Uterus (tissue), 4 donors: Measurements from ENCODE around the gene PRKG2. TPM values are rescaled to one million over a fixed set of nuclear protein-coding genes. Genes with fewer than 3 reads are reported as not detected.

Experiments
- DNase-seq, 2 donors: peaks; one replicate each; pipeline ENCODE4 v3.0.0-alpha.2; 2019 to 2020
- H3K27ac ChIP-seq, 2 donors: fragments of 200-600 bp; sonication (generic); 1 replicate in 1 of 2; 2 replicates in 1 of 2; pipeline ENCODE4 v1.5.1; 2016 to 2018
- H3K27me3 ChIP-seq, 2 donors: fragments of 200-600 bp; sonication (generic); one replicate each; pipeline ENCODE4 v1.5.1; 2018 to 2019; ENCODE audit warnings: control low read depth in 1 of 2
- H3K36me3 ChIP-seq, 2 donors: fragments of 200-600 bp; sonication (generic); one replicate each; pipeline ENCODE4 v1.5.1; 2019; ENCODE audit warnings: control low read depth in 1 of 2
- H3K4me1 ChIP-seq, 2 donors: fragments of 200-600 bp; sonication (generic); one replicate each; pipeline ENCODE4 v1.5.1; 2018 to 2019; ENCODE audit warnings: control low read depth in 1 of 2
- H3K4me3 ChIP-seq, 2 donors: fragments of 200-600 bp; sonication (generic); 1 replicate in 1 of 2; 2 replicates in 1 of 2; pipeline ENCODE4 v1.5.1; 2018 to 2019; ENCODE audit warnings: mild to moderate bottlenecking in 1 of 2
- H3K9me3 ChIP-seq, 2 donors: fragments of 200-600 bp; sonication (generic); one replicate each; pipeline ENCODE4 v1.5.1; 2019; ENCODE audit warnings: control low read depth in 1 of 2
- CTCF ChIP-seq, 4 experiments: fragments of 200-600 bp in 2 of 4; fragments of 450-650 bp in 2 of 4; sonication (generic) in 2 of 4; IDR thresholded peaks; one replicate each; pipeline ENCODE4 v1.5.1; 2016 to 2019; ENCODE audit warnings: antibody characterized with exemption in 4 of 4, mild to moderate bottlenecking in 2 of 4, moderate library complexity in 1 of 4
- POLR2A ChIP-seq, 2 donors: fragments of 450-650 bp; IDR thresholded peaks; one replicate each; pipeline ENCODE4 v1.6.1; 2016; ENCODE audit warnings: antibody characterized with exemption in 2 of 2, mild to moderate bottlenecking in 1 of 2, moderate library complexity in 1 of 2
- intact Hi-C: fragments of 100-400 bp; cut with DNase I; formaldehyde crosslinking; loops from one replicate; pipeline ENCODE4 v1.15.1; 2023; ENCODE audit warnings: low total_unique reads
- total RNA-seq, 4 donors: library from RNA; depleted of rRNA in 3 of 4; stranded (reverse); fragments of >200 nt in 3 of 4; gene quantifications; one replicate each; pipeline versions ENCODE4 v1.1.0 to v1.2.4, GENCODE V29; 2014 to 2023
- donor health status: DM: yes; HTN: yes; CAD: no.

Gene PRKG2
- total RNA-seq, 4 donors from 2014 or later, result 0.18 to 4.4 TPM; not detected in 2

GRCh38 chr4:81207828-81208227 lies 7.2 kb downstream of the PRKG2 start:
- H3K27me3 ChIP-seq, result no peaks in the 10 kb centered on the region
- no peak overlapping the region for H3K27ac ChIP-seq
- no peak for DNase-seq
- H3K9me3 ChIP-seq, result no peaks in the 10 kb centered on the region
- intact Hi-C loops, result no loop called here
- TF ChIP-seq CTCF (IDR thresholded peaks at IDR 0.05), result no peak
- H3K36me3 ChIP-seq, result no peaks in the 10 kb centered on the region
- H3K4me3 ChIP-seq, result no peak overlapping the region
- H3K4me1 ChIP-seq, result no peaks in the 10 kb centered on the region

- H3K27ac ChIP-seq, result no peak overlapping the region
- H3K9me3 ChIP-seq, result no peaks in the 10 kb centered on the region
- DNase-seq, result no peak
- no peaks in the 10 kb centered on the region for H3K4me1 ChIP-seq
- H3K27me3 ChIP-seq, result no peaks in the 10 kb centered on the region
- TF ChIP-seq CTCF (IDR thresholded peaks at IDR 0.05) (no peak), POLR2A (IDR thresholded peaks at IDR 0.05) (no peak)
- H3K4me3 ChIP-seq, result no peak overlapping the region
- no peaks in the 10 kb centered on the region for H3K36me3 ChIP-seq
- intact Hi-C loops, result no loop called here
Measured at GRCh38 chr4:81205302-81205701, 9.7 kb downstream of the PRKG2 start.

GRCh38 chr4:81204571-81204970 lies 10.5 kb downstream of the PRKG2 start:
- no peak for DNase-seq
- TF ChIP-seq POLR2A (IDR thresholded peaks at IDR 0.05) (no peak), CTCF (IDR thresholded peaks at IDR 0.05) (no peak)
- Histone ChIP-seq H3K9me3 (no peaks in the 10 kb centered on the region), H3K36me3 (no peaks in the 10 kb centered on the region), H3K4me3 (no peak overlapping the region), H3K4me1 (no peaks in the 10 kb centered on the region), H3K27me3 (no peaks in the 10 kb centered on the region), H3K27ac (no peak overlapping the region)
- intact Hi-C loops, result no loop called here

GRCh38 chr4:81199831-81200230 lies 15.2 kb downstream of the PRKG2 start:
- Histone ChIP-seq H3K27ac (no peak overlapping the region), H3K4me1 (no peaks in the 10 kb centered on the region)
- DNase-seq, result no peak

GRCh38 chr4:81198609-81199008 lies 16.4 kb downstream of the PRKG2 start:
- Histone ChIP-seq H3K4me1 (no peaks in the 10 kb centered on the region), H3K27ac (no peak overlapping the region)
- intact Hi-C loops, result no loop called here

More at GRCh38 chr4:81199831-81200230, 15.2 kb downstream of the PRKG2 start:
- H3K9me3 ChIP-seq, result no peaks in the 10 kb centered on the region
- no peaks in the 10 kb centered on the region for H3K27me3 ChIP-seq
- no peaks in the 10 kb centered on the region for H3K36me3 ChIP-seq
- no peak for TF ChIP-seq POLR2A (IDR thresholded peaks at IDR 0.05)
- no peak for TF ChIP-seq CTCF (IDR thresholded peaks at IDR 0.05)
- intact Hi-C loops, result no loop called here
- no peak overlapping the region for H3K4me3 ChIP-seq

More at GRCh38 chr4:81198609-81199008, 16.4 kb downstream of the PRKG2 start:
- TF ChIP-seq CTCF (IDR thresholded peaks at IDR 0.05) (no peak), POLR2A (IDR thresholded peaks at IDR 0.05) (no peak)
- Histone ChIP-seq H3K4me3 (no peak overlapping the region), H3K36me3 (no peaks in the 10 kb centered on the region), H3K27me3 (no peaks in the 10 kb centered on the region), H3K9me3 (no peaks in the 10 kb centered on the region)
- DNase-seq, result no peak
